Right ventricle myocardium inferior (tissue), 1 donor: Measurements from ENCODE around the gene LRIG1. TPM values are rescaled to one million over a fixed set of nuclear protein-coding genes. Genes with fewer than 3 reads are reported as not detected.

Source experiments
- ATAC-seq: fragments of 200-7000 bp; cut with Tn5 transposase; one replicate; pipeline ENCODE4 v1.9.1; 2020; ENCODE audit warnings: mild to moderate bottlenecking, moderate library complexity
- DNase-seq: peaks from one replicate; pipeline ENCODE4 v3.0.0; 2021; ENCODE audit errors: missing footprints
- intact Hi-C: fragments of 100-400 bp; cut with DNase I; formaldehyde crosslinking; loops from one replicate; pipeline ENCODE4 v1.11.0; 2022
- total RNA-seq: library from RNA; stranded (reverse); fragmentation: NEBNext Ultra II Directional; extraction: Animal tissue kit (Norgen Biotek cat#: 25700); gene quantifications from one replicate; pipeline ENCODE4 v1.2.1, GENCODE V29; 2021
- donor health status: DM: no; HTN: yes; CAD: no; lungs with severe emphysema.

LRIG1 gene
- total RNA-seq, 1 donor from 2014 or later: 93.8 TPM

GRCh38 chr3:66415867-66416428 is 84.9 kb downstream of the LRIG1 start:
- intact Hi-C loops: no loop called here
- DNase-seq: no peak
- peak; percentile 81 for ATAC-seq

GRCh38 chr3:66414846-66415245 is 86.0 kb downstream of the LRIG1 start:
- intact Hi-C loops: no loop called here
- ATAC-seq (no peak), DNase-seq (no peak)

GRCh38 chr3:66413151-66413751 is 87.6 kb downstream of the LRIG1 start:
- intact Hi-C loops: no loop called here
- DNase-seq (no peak), ATAC-seq (no peak)

GRCh38 chr3:66411961-66412887 is 88.6 kb downstream of the LRIG1 start:
- DNase-seq (no peak), ATAC-seq (no peak)
- intact Hi-C loops: loop anchor here (2.0 kb wide), 1 partner anchor 89 kb away; the partner anchor contains the start of gene LRIG1

GRCh38 chr3:66411474-66411873 is 89.3 kb downstream of the LRIG1 start:
- ATAC-seq (peak; percentile 62), DNase-seq (no peak)
- intact Hi-C loops: loop anchor here (2.0 kb wide), 1 partner anchor 89 kb away; the partner anchor contains the start of gene LRIG1

- intact Hi-C loops: loop anchor here (2.0 kb wide), 1 partner anchor 90 kb away; the partner anchor contains the start of gene LRIG1
- no peak for DNase-seq
- no peak for ATAC-seq
Measured at GRCh38 chr3:66410976-66411375, 89.8 kb downstream of the LRIG1 start.

- intact Hi-C loops: loop anchor here (2.0 to 10.0 kb wide), 3 partner anchors 42 to 255 kb away; partner anchors contain the start of gene LRIG1
- ATAC-seq: no peak
- no peak for DNase-seq
Measured at GRCh38 chr3:66409771-66410754, 90.8 kb downstream of the LRIG1 start.

- DNase-seq (peak; percentile 85), ATAC-seq (peak; percentile 62)
- intact Hi-C loops: loop anchor here (2.0 to 10.0 kb wide), 3 partner anchors 45 to 409 kb away; no protein-coding TSS in a partner anchor
Measured at GRCh38 chr3:66407611-66408218, 93.1 kb downstream of the LRIG1 start.

- no peak for DNase-seq
- ATAC-seq: no peak
- intact Hi-C loops: loop anchor here (2.0 to 10.0 kb wide), 3 partner anchors 45 to 410 kb away; no protein-coding TSS in a partner anchor
Measured at GRCh38 chr3:66406831-66407610, 93.8 kb downstream of the LRIG1 start.

- intact Hi-C loops: loop anchor here (2.0 to 10.0 kb wide), 3 partner anchors 46 to 411 kb away; no protein-coding TSS in a partner anchor
- peak; percentile 67 for ATAC-seq
- no peak for DNase-seq
Measured at GRCh38 chr3:66406163-66406562, 94.7 kb downstream of the LRIG1 start.

- intact Hi-C loops: loop anchor here (2.0 to 10.0 kb wide), 3 partner anchors 47 to 411 kb away; no protein-coding TSS in a partner anchor
- ATAC-seq (no peak), DNase-seq (no peak)
Measured at GRCh38 chr3:66405701-66406091, 95.1 kb downstream of the LRIG1 start.

- intact Hi-C loops: loop anchor here (5.0 to 10.0 kb wide), 2 partner anchors 47 to 260 kb away; no protein-coding TSS in a partner anchor
- no peak for DNase-seq
- ATAC-seq: no peak
Measured at GRCh38 chr3:66404903-66405700, 95.7 kb downstream of the LRIG1 start.

- intact Hi-C loops: loop anchor here (10.0 kb wide), 1 partner anchor 261 kb away; no protein-coding TSS in a partner anchor
- DNase-seq: no peak
- ATAC-seq: no peak
Measured at GRCh38 chr3:66404197-66404596, 96.6 kb downstream of the LRIG1 start.

- no peak for DNase-seq
- ATAC-seq: no peak
- intact Hi-C loops: loop anchor here (10.0 kb wide), 1 partner anchor 261 kb away; no protein-coding TSS in a partner anchor
Measured at GRCh38 chr3:66403323-66403990, 97.4 kb downstream of the LRIG1 start.

GRCh38 chr3:66402596-66403290 is 98.1 kb downstream of the LRIG1 start:
- DNase-seq: no peak
- intact Hi-C loops: loop anchor here (10.0 kb wide), 1 partner anchor 262 kb away; no protein-coding TSS in a partner anchor
- no peak for ATAC-seq
